ENCODE data around the gene TMEM95.

The TMEM95 gene

GRCh38 chr17:7346761-7347614 is 8.0 kb upstream of the TMEM95 start:
- H3K27ac ChIP-seq, result no peak overlapping the region
- H3K4me3 ChIP-seq (ENCODE audit: low read depth in 1 of 2, low read length in 1 of 2), result no peak overlapping the region
- no peak for TF ChIP-seq CTCF (IDR thresholded peaks at IDR 0.05)
- H3K27me3 ChIP-seq, result no peaks in the 10 kb centered on the region
- peaks cover 14 to 18% of the 10 kb centered on the region in 2 experiments for H3K4me1 ChIP-seq (ENCODE audit: control insufficient read depth in 1 of 2, insufficient read depth in 1 of 2, low read depth in 1 of 2, low read length in 1 of 2)
- peaks cover 5% of the 10 kb centered on the region for H3K9me3 ChIP-seq
- H3K36me3 ChIP-seq, result peaks cover 98% of the 10 kb centered on the region

- peaks cover 21 to 22% of the 10 kb centered on the region in 2 experiments for H3K4me1 ChIP-seq (ENCODE audit: control insufficient read depth in 1 of 2, insufficient read depth in 1 of 2, low read depth in 1 of 2, low read length in 1 of 2)
- no peak overlapping the region for H3K4me3 ChIP-seq (ENCODE audit: low read depth in 1 of 2, low read length in 1 of 2)
- H3K27ac ChIP-seq, result no peak overlapping the region
- peaks cover 5% of the 10 kb centered on the region for H3K9me3 ChIP-seq
- TF ChIP-seq CTCF (IDR thresholded peaks at IDR 0.05), result no peak
- no peaks in the 10 kb centered on the region for H3K27me3 ChIP-seq
- H3K36me3 ChIP-seq, result peaks cover 98% of the 10 kb centered on the region
Measured at GRCh38 chr17:7347630-7348477, 7.1 kb upstream of the TMEM95 start.

GRCh38 chr17:7348478-7349242 is 6.3 kb upstream of the TMEM95 start:
- Histone ChIP-seq H3K27me3 (no peaks in the 10 kb centered on the region), H3K9me3 (peaks cover 5% of the 10 kb centered on the region), H3K4me3 (ENCODE audit: low read depth in 1 of 2, low read length in 1 of 2) (no peak overlapping the region), H3K36me3 (peaks cover 98% of the 10 kb centered on the region), H3K4me1 (ENCODE audit: control insufficient read depth in 1 of 2, insufficient read depth in 1 of 2, low read depth in 1 of 2, low read length in 1 of 2) (peaks cover 21 to 22% of the 10 kb centered on the region in 2 experiments), H3K27ac (no peak overlapping the region)
- no peak for TF ChIP-seq CTCF (IDR thresholded peaks at IDR 0.05)

GRCh38 chr17:7351665-7352502 is 3.1 kb upstream of the TMEM95 start, which contains the start of gene KCTD11:
Gene KCTD11, plus strand, starts transcription at chr17:7352162.
- Histone ChIP-seq H3K9me3 (no peaks in the 10 kb centered on the region), H3K36me3 (peaks cover 68% of the 10 kb centered on the region), H3K27ac (peak within 1 kb of the TSS; percentile 62), H3K4me3 (ENCODE audit: low read depth in 1 of 2, low read length in 1 of 2) (peak within 1 kb of the TSS; percentile 47 to 64), H3K4me1 (ENCODE audit: control insufficient read depth in 1 of 2, insufficient read depth in 1 of 2, low read depth in 1 of 2, low read length in 1 of 2) (peaks cover 23 to 29% of the 10 kb centered on the region in 2 experiments), H3K27me3 (peaks cover 7% of the 10 kb centered on the region)
- no peak for TF ChIP-seq CTCF (IDR thresholded peaks at IDR 0.05)

All from neutrophil (primary cell).